PC-9 (cell line): ENCODE data around the gene GALNT13. TPM values are rescaled to one million over a fixed set of nuclear protein-coding genes. Genes with fewer than 3 reads are reported as not detected.

Experiments used
- BruUV-seq: library from RNA; stranded (reverse); fragments of 400-500 nt; replicated peaks from 2 replicates; lab custom pipeline; 2021; lab: Mats Ljungman, UMichigan
- CTCF ChIA-PET: fragments of 300-600 bp; sonication (Branson Sonifier 250); formaldehyde crosslinking; loops from one replicate; lab custom pipeline; 2022; ENCODE audit warnings: antibody characterized with exemption; lab: Charles Lee
- POLR2A ChIA-PET: fragments of 300-600 bp; sonication (Branson Sonifier 250); formaldehyde crosslinking; loops from one replicate; lab custom pipeline; 2022; ENCODE audit warnings: antibody characterized with exemption; ENCODE audit not compliant: unreplicated experiment; lab: Charles Lee
- DNase-seq, 2 experiments: peaks; one replicate each; pipeline versions ENCODE4 v3.0.0 to v3.0.0-alpha.2; 2015 to 2022; ENCODE audit warnings: mixed read lengths in 1 of 2
- H2AFZ ChIP-seq: fragments of 200-600 bp; sonication (generic); 2 replicates; pipeline ENCODE4 v1.8.1; 2017; ENCODE audit warnings: antibody characterized with exemption
- H3F3A ChIP-seq: fragments of 200-600 bp; sonication (generic); 2 replicates; pipeline ENCODE4 v1.8.1; 2017; ENCODE audit warnings: antibody characterized with exemption, mild to moderate bottlenecking, low read depth; ENCODE audit not compliant: insufficient read depth
- H3K27ac ChIP-seq: fragments of 200-600 bp; sonication (generic); 2 replicates; pipeline ENCODE4 v1.6.1; 2016; ENCODE audit warnings: mixed run types
- H3K27me3 ChIP-seq: fragments of 200-600 bp; sonication (generic); 2 replicates; pipeline ENCODE4 v1.6.1; 2016; ENCODE audit warnings: low read depth, mixed run types; ENCODE audit not compliant: insufficient read depth
- H3K36me3 ChIP-seq: fragments of 200-600 bp; sonication (generic); 2 replicates; pipeline ENCODE4 v1.6.1; 2016; ENCODE audit warnings: low read depth, mixed run types
- H3K4me1 ChIP-seq: fragments of 200-600 bp; sonication (generic); replicated peaks from 2 replicates; pipeline ENCODE4 v1.6.1; 2016; ENCODE audit warnings: mixed run types; ENCODE audit not compliant: insufficient read depth
- H3K4me2 ChIP-seq: fragments of 200-600 bp; sonication (generic); 2 replicates; pipeline ENCODE4 v1.6.1; 2017; ENCODE audit warnings: mixed run types
- H3K4me3 ChIP-seq: fragments of 200-600 bp; sonication (generic); 2 replicates; pipeline ENCODE4 v1.6.1; 2016; ENCODE audit warnings: mixed run types
- H3K79me2 ChIP-seq: fragments of 200-600 bp; sonication (generic); 2 replicates; pipeline ENCODE4 v1.6.1; 2017; ENCODE audit warnings: low read depth, mixed run types
- H3K9me2 ChIP-seq: fragments of 200-600 bp; sonication (generic); 2 replicates; pipeline ENCODE4 v1.8.1; 2017; ENCODE audit warnings: mild to moderate bottlenecking; ENCODE audit not compliant: insufficient read depth
- H3K9me3 ChIP-seq: fragments of 200-600 bp; sonication (generic); 2 replicates; pipeline ENCODE4 v1.8.1; 2016; ENCODE audit warnings: low read depth; ENCODE audit not compliant: insufficient read depth
- H4K20me1 ChIP-seq: fragments of 200-600 bp; sonication (generic); 2 replicates; pipeline ENCODE4 v1.8.1; 2017; ENCODE audit not compliant: insufficient read depth
- EZH2 ChIP-seq: fragments of 200-600 bp; sonication (generic); IDR thresholded peaks from 2 replicates; pipeline ENCODE4 v1.8.0; 2017; ENCODE audit warnings: antibody characterized with exemption, low read depth
- intact Hi-C: fragments of 100-400 bp; cut with micrococcal nuclease; formaldehyde crosslinking; loops from one replicate; pipeline ENCODE4 v1.10.0; 2022; ENCODE audit not compliant: unreplicated experiment
- total RNA-seq: library from RNA; stranded (reverse); gene quantifications from 2 replicates; pipeline ENCODE4 v1.2.3, GENCODE V29; 2021
- TF ChIP-seq, protein P1 (sequence below): fragments of 200-600 bp; sonication (generic); conservative IDR thresholded peaks from 2 replicates; pipeline ENCODE4 v1.6.1; 2017; ENCODE audit warnings: mixed run types, antibody characterized with exemption, mild to moderate bottlenecking, moderate library complexity

The GALNT13 gene
- total RNA-seq, 1 experiment from 2014 or later: 3.6 TPM

DNA sequence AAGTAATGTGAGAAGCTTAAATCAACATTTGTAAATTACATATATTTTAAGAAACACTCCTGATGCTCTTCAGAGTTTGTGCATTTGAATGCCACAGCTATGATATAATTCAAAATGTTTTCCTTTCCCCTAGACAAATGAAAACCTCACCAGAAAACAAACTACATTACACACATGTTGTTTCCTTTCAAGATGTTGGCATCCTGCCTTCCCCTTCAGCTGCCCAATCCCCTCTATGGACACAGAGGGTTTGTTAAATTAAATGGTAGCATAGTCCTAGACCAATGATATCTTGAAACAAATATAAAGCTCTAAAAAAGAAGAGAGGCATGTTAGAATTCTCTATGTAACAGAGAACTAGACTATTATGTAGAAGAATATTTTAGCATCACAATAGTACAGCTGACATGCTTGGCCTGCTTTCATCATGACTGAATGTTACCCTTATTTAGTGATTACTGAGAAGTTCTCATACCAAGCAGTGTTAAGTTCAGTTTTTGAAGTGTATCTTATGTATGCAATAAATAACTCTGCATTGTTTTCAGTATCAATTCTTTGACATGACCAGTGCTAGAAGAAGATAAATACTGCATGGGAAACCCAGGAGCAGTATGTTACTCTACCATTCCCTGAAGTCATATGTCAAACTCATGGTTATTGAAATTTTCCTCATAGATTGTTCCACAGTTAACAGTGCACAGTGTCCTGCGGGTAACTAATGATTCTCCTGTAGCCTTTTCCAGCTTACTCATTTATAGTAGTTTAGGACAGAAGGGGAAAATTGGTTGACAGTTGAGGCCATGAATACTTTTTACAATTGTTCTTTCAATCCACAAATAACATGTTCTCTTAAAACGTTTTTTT is 510.4 kb downstream of the GALNT13 start:
- no peaks in the 10 kb centered on the region for H3K79me2 ChIP-seq
- H4K20me1 ChIP-seq: no peaks in the 10 kb centered on the region
- H3K27ac ChIP-seq: no peak overlapping the region
- H3K27me3 ChIP-seq: no peaks in the 10 kb centered on the region
- TF ChIP-seq, protein P1, sequence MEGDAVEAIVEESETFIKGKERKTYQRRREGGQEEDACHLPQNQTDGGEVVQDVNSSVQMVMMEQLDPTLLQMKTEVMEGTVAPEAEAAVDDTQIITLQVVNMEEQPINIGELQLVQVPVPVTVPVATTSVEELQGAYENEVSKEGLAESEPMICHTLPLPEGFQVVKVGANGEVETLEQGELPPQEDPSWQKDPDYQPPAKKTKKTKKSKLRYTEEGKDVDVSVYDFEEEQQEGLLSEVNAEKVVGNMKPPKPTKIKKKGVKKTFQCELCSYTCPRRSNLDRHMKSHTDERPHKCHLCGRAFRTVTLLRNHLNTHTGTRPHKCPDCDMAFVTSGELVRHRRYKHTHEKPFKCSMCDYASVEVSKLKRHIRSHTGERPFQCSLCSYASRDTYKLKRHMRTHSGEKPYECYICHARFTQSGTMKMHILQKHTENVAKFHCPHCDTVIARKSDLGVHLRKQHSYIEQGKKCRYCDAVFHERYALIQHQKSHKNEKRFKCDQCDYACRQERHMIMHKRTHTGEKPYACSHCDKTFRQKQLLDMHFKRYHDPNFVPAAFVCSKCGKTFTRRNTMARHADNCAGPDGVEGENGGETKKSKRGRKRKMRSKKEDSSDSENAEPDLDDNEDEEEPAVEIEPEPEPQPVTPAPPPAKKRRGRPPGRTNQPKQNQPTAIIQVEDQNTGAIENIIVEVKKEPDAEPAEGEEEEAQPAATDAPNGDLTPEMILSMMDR: no peak
- TF ChIP-seq EZH2: no peak
- H3K9me3 ChIP-seq: no peaks in the 10 kb centered on the region
- no peak overlapping the region for H3K4me3 ChIP-seq
- no peaks in the 10 kb centered on the region for H3K4me1 ChIP-seq
- BruUV-seq: no TSS peak
- CTCF ChIA-PET: no interaction called here
- H3F3A ChIP-seq: no peaks in the 10 kb centered on the region
- intact Hi-C loops: no loop called here
- H3K9me2 ChIP-seq: no peaks in the 10 kb centered on the region
- DNase-seq: no peak
- no peak overlapping the region for H3K4me2 ChIP-seq
- H3K36me3 ChIP-seq: no peaks in the 10 kb centered on the region
- POLR2A ChIA-PET: no interaction called here
- no peak overlapping the region for H2AFZ ChIP-seq

DNA sequence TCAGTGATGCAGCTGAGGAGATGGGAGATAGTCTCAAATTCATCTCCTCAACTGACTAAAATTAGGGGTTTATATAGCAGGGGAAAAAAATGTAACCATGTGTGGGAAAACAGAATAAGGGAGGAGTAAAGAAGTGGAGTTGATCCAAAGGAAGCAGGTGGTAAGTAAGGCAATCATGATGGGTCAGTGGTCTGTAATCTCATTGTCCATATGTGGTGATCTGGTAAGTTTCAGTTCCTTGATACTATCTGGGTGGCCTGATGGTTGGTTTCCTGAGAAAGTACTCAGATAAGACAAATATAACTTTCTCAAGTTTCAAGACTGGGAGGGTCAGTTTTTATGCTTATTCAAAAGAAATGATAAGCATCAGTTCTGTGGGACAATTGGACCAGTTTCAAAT is 514.5 kb downstream of the GALNT13 start:
- H3K9me2 ChIP-seq: no peaks in the 10 kb centered on the region
- ChIA-PET CTCF (no interaction called here), POLR2A (no interaction called here)
- BruUV-seq: no TSS peak
- H3K4me1 ChIP-seq: no peaks in the 10 kb centered on the region
- H3K36me3 ChIP-seq: no peaks in the 10 kb centered on the region
- no peak overlapping the region for H3K27ac ChIP-seq
- no peak overlapping the region for H3K4me3 ChIP-seq
- TF ChIP-seq, protein P1: no peak
- no peak for TF ChIP-seq EZH2
- H3K4me2 ChIP-seq: no peak overlapping the region
- H3K9me3 ChIP-seq: no peaks in the 10 kb centered on the region
- DNase-seq: no peak
- no peaks in the 10 kb centered on the region for H3K79me2 ChIP-seq
- no peaks in the 10 kb centered on the region for H3K27me3 ChIP-seq
- intact Hi-C loops: no loop called here
- H4K20me1 ChIP-seq: no peaks in the 10 kb centered on the region
- no peaks in the 10 kb centered on the region for H3F3A ChIP-seq
- no peak overlapping the region for H2AFZ ChIP-seq

DNA sequence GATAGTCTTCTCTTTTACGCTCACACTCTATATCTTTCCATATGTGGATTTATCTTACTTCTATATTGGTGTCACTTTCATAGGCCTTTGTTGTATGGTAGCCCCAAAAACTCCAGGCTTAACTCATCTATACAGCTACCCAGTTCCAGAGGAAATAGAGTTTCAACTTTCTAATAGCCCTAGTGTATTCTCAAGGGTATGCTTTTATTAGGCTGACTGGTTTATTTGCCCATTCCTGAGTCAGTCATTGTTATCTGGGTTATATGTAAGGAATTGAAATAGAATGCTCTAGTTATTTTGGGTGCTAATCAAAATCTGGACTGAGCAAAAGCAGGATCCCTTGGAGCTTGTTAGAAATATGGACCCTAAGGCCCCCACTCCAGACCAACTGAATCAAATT is 519.3 kb downstream of the GALNT13 start:
- no peaks in the 10 kb centered on the region for H3K79me2 ChIP-seq
- H4K20me1 ChIP-seq: no peaks in the 10 kb centered on the region
- H3F3A ChIP-seq: no peaks in the 10 kb centered on the region
- ChIA-PET POLR2A (no interaction called here), CTCF (no interaction called here)
- H3K4me1 ChIP-seq: no peaks in the 10 kb centered on the region
- intact Hi-C loops: no loop called here
- TF ChIP-seq EZH2: no peak
- TF ChIP-seq, protein P1: no peak
- DNase-seq: no peak
- H3K9me3 ChIP-seq: no peaks in the 10 kb centered on the region
- H3K36me3 ChIP-seq: no peaks in the 10 kb centered on the region
- H3K4me3 ChIP-seq: no peak overlapping the region
- BruUV-seq: no TSS peak
- no peak overlapping the region for H3K4me2 ChIP-seq
- no peaks in the 10 kb centered on the region for H3K9me2 ChIP-seq
- no peaks in the 10 kb centered on the region for H3K27me3 ChIP-seq
- no peak overlapping the region for H2AFZ ChIP-seq
- H3K27ac ChIP-seq: no peak overlapping the region
